CD1c-positive myeloid dendritic cell (primary cell): Measurements from ENCODE around the gene WNT3A.

Experiments used
- DNase-seq: peaks from one replicate; pipeline ENCODE4 v3.0.0-alpha.2; 2016; ENCODE audit errors: extremely low spot score

Gene WNT3A

GRCh38 chr1:228084325-228084724 lies 77.5 kb downstream of the WNT3A start:
- DNase-seq: peak; percentile 81

GRCh38 chr1:228084797-228085196 lies 78.0 kb downstream of the WNT3A start:
- no peak for DNase-seq

- peak; percentile 75 for DNase-seq
Measured at GRCh38 chr1:228085287-228085951, 78.6 kb downstream of the WNT3A start.

- peak; percentile 85 for DNase-seq
Measured at GRCh38 chr1:228087771-228088251, 81.0 kb downstream of the WNT3A start.

GRCh38 chr1:228088586-228089498 lies 82.0 kb downstream of the WNT3A start:
- peak; percentile 78 for DNase-seq

GRCh38 chr1:228089519-228090380 lies 83.0 kb downstream of the WNT3A start:
- DNase-seq: peak; percentile 71

- DNase-seq: no peak
Measured at GRCh38 chr1:228090613-228091081, 83.8 kb downstream of the WNT3A start.

GRCh38 chr1:228091084-228091483 lies 84.3 kb downstream of the WNT3A start:
- no peak for DNase-seq

- DNase-seq: no peak
Measured at GRCh38 chr1:228092342-228093049, 85.7 kb downstream of the WNT3A start.

GRCh38 chr1:228093050-228093906 lies 86.5 kb downstream of the WNT3A start:
- no peak for DNase-seq

- DNase-seq: no peak
Measured at GRCh38 chr1:228094432-228095016, 87.7 kb downstream of the WNT3A start.

GRCh38 chr1:228095161-228095560 lies 88.4 kb downstream of the WNT3A start:
- no peak for DNase-seq

- peak; percentile 65 for DNase-seq
Measured at GRCh38 chr1:228095938-228096337, 89.1 kb downstream of the WNT3A start.

- no peak for DNase-seq
Measured at GRCh38 chr1:228096416-228097332, 89.9 kb downstream of the WNT3A start.

- no peak for DNase-seq
Measured at GRCh38 chr1:228097333-228098081, 90.7 kb downstream of the WNT3A start.

GRCh38 chr1:228098323-228098931 lies 91.6 kb downstream of the WNT3A start:
- DNase-seq: no peak

- no peak for DNase-seq
Measured at GRCh38 chr1:228099331-228099732, 92.5 kb downstream of the WNT3A start.
